ENCODE data around the gene KRTAP8-1. TPM values are rescaled to one million over a fixed set of nuclear protein-coding genes. Genes with fewer than 3 reads are reported as not detected.

Gene KRTAP8-1
- total RNA-seq, 8 experiments from 2014 or later = 0.71 TPM; not detected in 7

DNA sequence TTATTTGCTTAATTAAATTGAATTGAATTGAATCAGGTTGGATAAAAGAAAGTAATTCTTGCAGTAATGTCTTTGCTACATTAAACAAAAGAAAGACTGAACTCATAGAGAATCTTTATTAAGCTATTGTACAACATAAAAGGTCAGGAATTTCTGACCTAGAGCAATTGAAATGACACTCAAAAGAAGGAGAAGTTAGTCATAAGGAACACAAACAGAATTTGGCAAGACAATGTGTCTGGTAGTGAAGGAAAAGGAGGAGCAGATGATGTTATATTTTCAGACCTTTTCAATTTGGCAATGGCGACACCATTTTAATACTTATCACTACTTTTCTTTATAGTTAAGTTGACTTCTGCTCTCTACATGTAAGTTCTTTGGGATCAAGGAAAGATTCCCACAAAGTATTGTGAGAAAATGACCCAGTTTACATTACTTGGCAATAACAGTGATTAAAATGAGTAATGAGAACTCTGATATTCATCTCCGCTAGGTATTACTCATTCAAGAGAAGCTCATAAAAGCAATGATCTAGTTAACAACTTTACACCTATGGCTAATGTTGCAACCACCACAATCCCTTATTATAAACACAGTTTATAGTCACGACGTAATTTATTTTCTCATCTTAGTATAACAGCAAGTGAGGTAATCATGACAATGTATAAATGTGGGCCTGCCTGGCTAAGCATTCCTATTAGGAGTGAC lies 43.2 kb downstream of the KRTAP8-1 start:
- H3K27ac ChIP-seq = no peak overlapping the region
- 12 to 100% (median 77%) methylated on average over 1 to 4 of the region's 4 CpGs for WGBS, 10 experiments
- ATAC-seq (replicated peaks in 6 of 8) = peak in 1 of 8 experiments; percentile 19
- H3K4me3 ChIP-seq = no peak overlapping the region
- in situ Hi-C loops (cut with MboI; ENCODE audit: low pct_unique_long_range_greater_than_20kb in 2 of 9, low sequenced_read_pairs in 9 of 9, unreplicated experiment in 9 of 9) = no loop called here
- H3K4me1 ChIP-seq (replicated peaks in 1 of 2) = no peaks in the 10 kb centered on the region

Other genes starting within 250 kb of the KRTAP8-1 start
- gene KRTAP22-2, start 222.9 kb downstream of the KRTAP8-1 start, total RNA-seq = not detected
- gene KRTAP6-3, start 220.8 kb downstream of the KRTAP8-1 start, total RNA-seq = not detected
- not detected for gene KRTAP6-2, start 214.4 kb downstream of the KRTAP8-1 start, total RNA-seq
- gene KRTAP22-1, start 212.2 kb downstream of the KRTAP8-1 start, total RNA-seq = not detected
- gene KRTAP6-1, start 199.3 kb downstream of the KRTAP8-1 start, total RNA-seq = not detected
- not detected for gene KRTAP20-1, start 196.8 kb downstream of the KRTAP8-1 start, total RNA-seq
- not detected for gene KRTAP20-4, start 192.6 kb downstream of the KRTAP8-1 start, total RNA-seq
- not detected for gene KRTAP20-2, start 178.1 kb downstream of the KRTAP8-1 start, total RNA-seq
- not detected for gene KRTAP20-3, start 170.4 kb downstream of the KRTAP8-1 start, total RNA-seq
- not detected for gene KRTAP21-3, start 94.5 kb downstream of the KRTAP8-1 start, total RNA-seq
- gene KRTAP21-2, start 66.0 kb downstream of the KRTAP8-1 start, total RNA-seq = not detected
- not detected for gene KRTAP21-1, start 57.8 kb downstream of the KRTAP8-1 start, total RNA-seq
- gene KRTAP7-1, start 16.5 kb upstream of the KRTAP8-1 start, total RNA-seq = under 1 TPM in 2 of 8 experiments, not detected in 6; 0.47 to 0.71 TPM
- gene KRTAP11-1, start 68.3 kb upstream of the KRTAP8-1 start, total RNA-seq = under 1 TPM in 1 of 8 experiments, not detected in 7; 0.36 TPM
- gene KRTAP19-8, start 225.2 kb upstream of the KRTAP8-1 start, total RNA-seq = not detected

Measured in motor neuron (in vitro differentiated cells).